Activated naive CD4-positive, alpha-beta T cell treated with anti-CD3 and anti-CD28 coated beads, Interleukin-2, amount 50 U/mL, for 72 hours (primary cell): ENCODE results near the gene MAX. TPM values are rescaled to one million over a fixed set of nuclear protein-coding genes. Genes with fewer than 3 reads are reported as not detected.

Experiments
- ATAC-seq, 2 donors: fragments of 150-1000 bp; cut with Tn5 transposase; 2 replicates each; pipeline ENCODE4 v1.10.0; 2021; ENCODE audit warnings: mild to moderate bottlenecking in 2 of 2, moderate library complexity in 2 of 2
- DNase-seq, 2 donors: peaks; one replicate each; pipeline ENCODE4 v3.0.0; 2021 to 2022; ENCODE audit warnings: low spot score in 2 of 2
- H3K27ac Mint-ChIP-seq, 2 donors: one replicate each; pipeline ENCODE4 v1.8.0; 2022; ENCODE audit warnings: mild to moderate bottlenecking in 2 of 2, mixed read lengths in 2 of 2
- H3K36me3 Mint-ChIP-seq, 2 donors: one replicate each; pipeline ENCODE4 v1.8.0; 2022; ENCODE audit warnings: mixed read lengths in 2 of 2
- H3K9me3 Mint-ChIP-seq, 2 donors: one replicate each; pipeline ENCODE4 v1.8.0; 2022; ENCODE audit warnings: mixed read lengths in 2 of 2
- total RNA-seq, 2 donors: library from RNA; stranded (reverse); gene quantifications; one replicate each; pipeline ENCODE4 v1.2.3, GENCODE V29; 2022

Gene MAX
- total RNA-seq, 2 donors from 2014 or later = 84.2 to 107 TPM

DNA sequence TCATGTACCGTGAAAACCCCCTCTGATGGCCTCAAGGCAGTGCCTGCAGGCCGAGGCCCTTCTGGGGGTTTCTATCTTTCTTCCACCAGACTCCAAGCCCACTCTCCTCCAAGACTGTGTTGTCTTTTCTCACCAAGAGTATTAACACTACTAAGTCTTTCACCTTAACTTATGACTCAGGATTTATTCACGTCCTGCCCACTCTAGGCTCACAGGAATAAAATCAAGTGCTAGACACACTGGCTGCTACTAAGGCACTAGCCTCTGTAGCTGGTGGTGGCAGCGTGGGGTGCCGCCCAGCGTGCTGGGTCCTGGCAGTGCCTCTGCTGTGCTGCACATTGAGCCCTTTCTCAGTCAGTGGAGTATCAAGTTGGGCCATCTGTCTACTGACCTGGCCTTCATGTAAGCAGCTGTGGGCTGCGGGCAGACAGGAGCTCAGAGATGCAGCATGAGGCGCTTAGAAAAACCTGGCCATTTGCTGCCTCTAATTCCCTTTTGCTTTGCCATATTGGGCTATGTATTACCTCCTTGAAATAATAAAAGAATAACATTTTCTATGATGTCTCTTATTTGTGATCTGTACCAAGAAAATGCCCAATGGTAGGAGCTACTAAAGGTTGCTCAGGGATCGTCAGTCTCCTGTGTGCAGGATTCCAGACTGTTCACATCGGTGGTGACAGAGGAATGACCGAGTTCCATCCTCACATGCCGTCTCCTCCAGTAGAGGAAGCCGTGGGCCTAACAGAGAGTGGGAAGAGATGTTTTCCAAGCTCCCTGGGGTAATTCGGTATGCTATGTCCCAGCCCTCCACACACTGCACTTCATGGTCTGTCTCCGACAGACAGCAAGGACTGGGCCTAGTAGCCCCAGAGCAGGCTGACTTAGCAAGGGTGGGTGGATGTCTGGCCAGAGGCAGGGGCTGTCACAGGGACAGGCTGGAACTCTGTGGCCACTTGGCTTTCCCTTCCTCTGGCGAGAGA is 39.9 kb downstream of the MAX start:
- DNase-seq (no peak), ATAC-seq (no peak)
- Mint-ChIP-seq H3K36me3 (peaks cover 13 to 28% of the 10 kb centered on the region in 2 donors), H3K27ac (peak overlapping the region; percentile 27 to 59), H3K9me3 (peaks cover 0 to 6% of the 10 kb centered on the region in 2 donors)

DNA sequence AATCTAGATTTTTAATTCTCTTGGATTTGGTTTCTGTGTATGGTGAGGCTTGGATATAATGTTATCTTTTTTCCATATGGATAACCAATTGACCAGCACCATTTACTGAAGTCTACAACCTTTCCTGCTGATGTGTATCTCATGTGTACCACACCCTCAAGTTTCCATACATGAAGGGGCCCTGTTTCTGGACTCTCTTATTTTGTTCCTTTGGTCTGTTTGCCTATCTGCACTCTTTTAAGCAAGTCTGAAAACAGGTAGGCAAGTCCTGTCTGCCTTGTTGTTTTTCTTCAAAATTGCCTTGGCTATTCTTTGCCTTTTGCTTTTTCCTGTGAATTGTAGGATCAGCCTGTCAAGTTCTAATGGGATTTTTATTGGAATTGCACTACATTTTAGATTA is 44.6 kb downstream of the MAX start:
- Mint-ChIP-seq H3K27ac (no peak overlapping the region), H3K36me3 (peaks cover 4 to 10% of the 10 kb centered on the region in 2 donors), H3K9me3 (no peaks in the 10 kb centered on the region)
- ATAC-seq (no peak), DNase-seq (no peak)

GRCh38 chr14:65054471-65055085 is 47.7 kb downstream of the MAX start:
- no peaks in the 10 kb centered on the region for H3K36me3 Mint-ChIP-seq
- H3K27ac Mint-ChIP-seq = peak overlapping the region in 1 of 2 donors; percentile 60
- no peaks in the 10 kb centered on the region for H3K9me3 Mint-ChIP-seq
- peak; percentile 22 to 26 for ATAC-seq
- DNase-seq = no peak

GRCh38 chr14:65053466-65053865 is 48.9 kb downstream of the MAX start:
- Mint-ChIP-seq H3K27ac (peak overlapping the region in 1 of 2 donors; percentile 58), H3K9me3 (no peaks in the 10 kb centered on the region), H3K36me3 (no peaks in the 10 kb centered on the region)
- ATAC-seq (no peak), DNase-seq (no peak)

GRCh38 chr14:65052832-65053231 is 49.5 kb downstream of the MAX start:
- no peak for ATAC-seq
- no peaks in the 10 kb centered on the region for H3K36me3 Mint-ChIP-seq
- no peaks in the 10 kb centered on the region for H3K9me3 Mint-ChIP-seq
- no peak for DNase-seq
- H3K27ac Mint-ChIP-seq = peak overlapping the region; percentile 6 to 30

DNA sequence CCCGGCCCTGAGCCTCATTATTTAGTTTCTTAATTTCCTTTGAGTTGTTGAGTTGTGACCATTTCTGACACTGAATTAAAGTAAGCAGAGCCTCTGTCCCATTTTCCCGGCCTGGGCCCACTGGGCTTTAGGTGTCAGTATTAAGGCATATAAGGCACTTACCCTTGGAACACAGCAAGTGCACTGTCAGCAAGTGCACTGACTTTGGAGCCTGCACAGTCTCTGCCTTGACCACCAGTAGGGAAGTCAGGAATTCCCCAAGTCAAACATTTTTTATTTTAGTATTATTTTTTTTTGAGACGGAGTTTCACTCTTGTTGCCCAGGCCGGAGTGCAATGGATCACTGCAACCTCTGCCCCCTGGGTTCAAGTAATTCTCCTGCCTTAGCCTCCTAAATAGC is 56.6 kb downstream of the MAX start:
- no peak for DNase-seq
- no peaks in the 10 kb centered on the region for H3K9me3 Mint-ChIP-seq
- no peak for ATAC-seq
- H3K36me3 Mint-ChIP-seq = peaks cover 0 to 13% of the 10 kb centered on the region in 2 donors
- H3K27ac Mint-ChIP-seq = peak overlapping the region in 1 of 2 donors; percentile 68

DNA sequence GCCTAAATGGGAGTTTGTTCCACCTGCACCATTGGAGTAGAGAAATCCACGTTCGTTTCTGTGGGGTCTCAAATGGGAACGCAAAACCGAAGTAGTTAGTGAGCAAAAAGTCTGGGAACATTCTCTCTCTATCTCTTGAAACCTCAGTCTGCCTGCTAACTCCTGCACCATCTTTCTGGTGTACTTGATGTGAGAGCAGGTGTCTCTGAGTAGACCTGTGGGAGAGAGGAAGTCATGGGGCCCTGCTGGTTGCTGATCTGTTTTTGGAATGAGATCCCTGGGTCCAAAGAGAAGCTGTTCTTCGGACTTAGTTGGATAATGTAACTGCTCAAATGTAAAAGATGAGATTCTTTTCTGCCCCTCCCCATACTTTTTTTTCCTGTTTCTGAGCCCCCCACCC is 57.3 kb downstream of the MAX start:
- H3K36me3 Mint-ChIP-seq = peaks cover 0 to 14% of the 10 kb centered on the region in 2 donors
- ATAC-seq (no peak), DNase-seq (no peak)
- no peak overlapping the region for H3K27ac Mint-ChIP-seq
- no peaks in the 10 kb centered on the region for H3K9me3 Mint-ChIP-seq

DNA sequence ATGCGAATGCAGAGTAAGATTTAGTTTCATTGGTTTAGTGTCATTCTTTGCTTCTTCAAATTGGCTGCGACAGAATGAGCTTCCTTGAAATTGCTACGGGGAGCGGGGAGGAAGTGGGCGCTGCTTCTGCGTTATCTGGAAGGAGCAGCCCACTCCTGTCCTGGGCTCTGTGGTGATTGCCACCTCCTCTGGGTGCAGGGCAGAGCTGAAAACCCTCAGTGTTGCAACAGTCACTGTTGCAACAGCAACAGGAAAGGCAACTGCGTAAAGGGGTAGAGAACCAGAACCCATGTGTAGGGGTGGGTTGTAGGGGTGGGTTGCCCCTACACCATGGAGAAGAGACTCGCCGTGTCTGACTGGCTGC is 57.7 kb downstream of the MAX start:
- no peak for DNase-seq
- no peaks in the 10 kb centered on the region for H3K9me3 Mint-ChIP-seq
- ATAC-seq = no peak
- H3K27ac Mint-ChIP-seq = no peak overlapping the region
- H3K36me3 Mint-ChIP-seq = peaks cover 0 to 14% of the 10 kb centered on the region in 2 donors

- Mint-ChIP-seq H3K27ac (no peak overlapping the region), H3K36me3 (peaks cover 0 to 14% of the 10 kb centered on the region in 2 donors)
- no peak for ATAC-seq
Measured at GRCh38 chr14:65043893-65044595, 58.3 kb downstream of the MAX start.

DNA sequence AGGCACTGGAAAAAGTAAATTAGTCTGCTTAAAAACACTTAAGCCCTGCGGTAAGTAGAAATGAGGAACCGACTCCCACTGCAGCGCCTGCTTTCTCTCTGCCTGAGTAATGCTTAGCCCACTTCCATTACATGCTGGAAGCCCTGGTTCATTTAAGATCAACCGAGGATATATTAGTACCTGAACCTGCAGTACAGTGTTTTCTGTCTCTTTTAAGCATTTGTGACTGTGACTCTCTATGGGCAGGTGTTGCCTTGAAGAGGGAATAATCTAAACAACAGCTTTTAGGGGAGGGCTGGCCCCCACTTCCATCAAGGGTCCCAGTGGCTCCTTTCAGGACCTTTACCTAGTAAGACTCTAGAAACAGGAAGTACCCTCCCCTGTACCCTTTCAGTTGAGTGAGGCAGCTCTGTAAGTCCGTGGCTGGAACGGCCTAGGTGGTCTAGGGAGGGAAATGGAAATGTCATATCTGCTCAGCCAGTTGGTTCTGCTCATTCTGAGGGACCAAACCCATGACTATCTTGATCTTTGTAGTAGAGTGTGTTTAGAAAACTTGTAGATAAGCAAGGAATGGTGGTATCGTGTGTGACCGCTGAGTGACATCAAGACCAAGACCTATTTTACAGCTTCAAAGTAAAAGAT is 59.5 kb downstream of the MAX start:
- no peak for ATAC-seq
- no peak for DNase-seq
- Mint-ChIP-seq H3K9me3 (no peaks in the 10 kb centered on the region), H3K27ac (peak overlapping the region in 1 of 2 donors; percentile 69), H3K36me3 (peaks cover 0 to 14% of the 10 kb centered on the region in 2 donors)

More at GRCh38 chr14:65043893-65044595, 58.3 kb downstream of the MAX start:
- DNase-seq = no peak
- H3K9me3 Mint-ChIP-seq = no peaks in the 10 kb centered on the region

- Mint-ChIP-seq H3K9me3 (no peaks in the 10 kb centered on the region), H3K27ac (no peak overlapping the region), H3K36me3 (peaks cover 0 to 10% of the 10 kb centered on the region in 2 donors)
- ATAC-seq (no peak), DNase-seq (no peak)
Measured at GRCh38 chr14:65042296-65042695, 60.0 kb downstream of the MAX start.

DNA sequence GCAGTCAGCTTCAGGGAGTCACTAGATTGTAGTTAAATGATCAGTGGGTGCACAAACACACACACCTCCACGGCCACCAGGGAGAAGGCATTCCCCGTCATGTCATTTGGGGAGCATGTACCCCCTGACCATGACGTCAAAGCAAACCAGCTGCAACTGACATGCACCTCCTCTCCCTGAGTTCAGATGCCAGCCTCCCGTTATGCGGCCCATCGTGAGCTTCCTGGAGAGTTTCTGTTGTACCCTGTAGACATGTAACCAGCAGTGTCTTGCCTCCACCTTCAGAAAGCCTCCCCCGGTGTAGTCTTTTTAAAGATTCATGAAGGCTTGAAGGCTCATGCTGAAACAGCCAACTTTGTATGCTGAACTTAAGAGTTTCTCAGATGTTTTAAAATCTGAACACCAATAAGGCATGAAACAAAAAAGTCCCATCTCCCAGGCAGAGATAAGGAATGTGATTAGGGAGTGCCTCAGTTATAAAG is 60.8 kb downstream of the MAX start:
- Mint-ChIP-seq H3K9me3 (no peaks in the 10 kb centered on the region), H3K36me3 (peaks cover 0 to 7% of the 10 kb centered on the region in 2 donors), H3K27ac (no peak overlapping the region)
- no peak for DNase-seq
- ATAC-seq = no peak

- DNase-seq (no peak), ATAC-seq (no peak)
- Mint-ChIP-seq H3K36me3 (peaks cover 0 to 7% of the 10 kb centered on the region in 2 donors), H3K27ac (no peak overlapping the region), H3K9me3 (no peaks in the 10 kb centered on the region)
Measured at GRCh38 chr14:65040666-65041433, 61.5 kb downstream of the MAX start.

GRCh38 chr14:65038966-65039365 is 63.4 kb downstream of the MAX start:
- DNase-seq = no peak
- no peak for ATAC-seq
- Mint-ChIP-seq H3K36me3 (peaks cover 0 to 7% of the 10 kb centered on the region in 2 donors), H3K27ac (no peak overlapping the region), H3K9me3 (no peaks in the 10 kb centered on the region)

GRCh38 chr14:65035049-65035448 is 67.3 kb downstream of the MAX start:
- DNase-seq (no peak), ATAC-seq (no peak)
- peaks cover 5 to 7% of the 10 kb centered on the region in 2 donors for H3K36me3 Mint-ChIP-seq
- no peak overlapping the region for H3K27ac Mint-ChIP-seq
- H3K9me3 Mint-ChIP-seq = no peaks in the 10 kb centered on the region

GRCh38 chr14:65034021-65034420 is 68.3 kb downstream of the MAX start:
- ATAC-seq (no peak), DNase-seq (no peak)
- Mint-ChIP-seq H3K27ac (no peak overlapping the region), H3K36me3 (peaks cover 5 to 7% of the 10 kb centered on the region in 2 donors), H3K9me3 (no peaks in the 10 kb centered on the region)
